Duodenal mucosa (tissue), 2 donors: ENCODE results near the gene MAPT.

ENCODE experiments used
- H3K27ac ChIP-seq: one replicate; pipeline ENCODE4 v1.7.0; 2013; ENCODE audit warnings: low read depth, low read length
- H3K27me3 ChIP-seq, 2 donors: one replicate each; pipeline ENCODE4 v1.7.0; 2013; ENCODE audit warnings: low read length in 2 of 2, control low read depth in 1 of 2; ENCODE audit not compliant: insufficient read depth in 2 of 2, control insufficient read depth in 1 of 2
- H3K36me3 ChIP-seq, 2 donors: one replicate each; pipeline ENCODE4 v1.7.0; 2013; ENCODE audit warnings: low read length in 2 of 2, control low read depth in 1 of 2; ENCODE audit not compliant: insufficient read depth in 2 of 2, control insufficient read depth in 1 of 2
- H3K4me1 ChIP-seq, 2 donors: one replicate each; pipeline ENCODE4 v1.7.0; 2013; ENCODE audit warnings: low read length in 2 of 2, control low read depth in 1 of 2; ENCODE audit not compliant: insufficient read depth in 2 of 2, control insufficient read depth in 1 of 2
- H3K4me3 ChIP-seq, 2 donors: one replicate each; pipeline ENCODE4 v1.7.0; 2013; ENCODE audit warnings: low read length in 2 of 2, low read depth in 1 of 2
- H3K9ac ChIP-seq, 2 donors: one replicate each; pipeline ENCODE4 v1.7.0; 2013; ENCODE audit warnings: low read length in 2 of 2, low read depth in 1 of 2
- H3K9me3 ChIP-seq, 2 donors: one replicate each; pipeline ENCODE4 v1.7.0; 2013; ENCODE audit warnings: low read length in 2 of 2, control low read depth in 1 of 2; ENCODE audit not compliant: control insufficient read depth in 1 of 2

MAPT gene

GRCh38 chr17:45992904-45993303 is 98.5 kb downstream of the MAPT start:
- Histone ChIP-seq H3K4me1 (no peaks in the 10 kb centered on the region), H3K9me3 (no peaks in the 10 kb centered on the region), H3K27ac (no peak overlapping the region), H3K36me3 (no peaks in the 10 kb centered on the region), H3K4me3 (no peak overlapping the region), H3K9ac (no peak overlapping the region), H3K27me3 (no peaks in the 10 kb centered on the region)

DNA sequence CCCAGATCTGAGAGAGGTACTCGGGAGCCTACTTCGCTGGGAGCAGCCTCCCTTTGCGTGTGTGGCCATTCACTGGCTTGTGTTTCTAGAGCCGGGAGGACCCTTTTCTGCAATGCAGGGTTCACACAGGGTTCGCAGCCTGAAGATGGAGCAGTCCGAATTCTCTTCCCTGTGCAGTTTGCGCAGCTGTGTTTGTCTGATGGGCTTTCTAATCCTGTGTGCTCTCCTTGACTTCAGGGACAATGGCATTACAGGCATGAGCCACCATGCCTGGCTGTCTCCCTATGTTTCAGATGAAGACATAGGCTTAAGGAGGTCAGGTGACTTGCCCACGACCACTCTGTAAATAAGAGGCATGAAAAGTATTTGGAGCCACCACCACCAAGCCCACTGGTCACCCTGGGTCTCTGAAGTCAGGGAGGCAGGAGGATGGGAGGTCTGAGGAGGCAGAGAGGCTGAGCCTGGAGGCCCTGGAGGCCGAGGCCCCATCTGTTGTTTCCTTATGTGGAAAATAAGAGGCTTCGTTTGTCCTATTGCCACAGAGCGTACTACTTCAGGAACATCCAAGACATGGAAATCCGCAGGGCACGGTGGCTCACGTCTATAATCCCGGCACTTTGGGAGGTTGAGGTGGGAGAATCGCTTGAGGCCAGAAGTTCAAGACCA is 99.7 kb downstream of the MAPT start:
- Histone ChIP-seq H3K4me1 (no peaks in the 10 kb centered on the region), H3K4me3 (no peak overlapping the region), H3K36me3 (no peaks in the 10 kb centered on the region), H3K9me3 (no peaks in the 10 kb centered on the region), H3K27ac (no peak overlapping the region), H3K9ac (no peak overlapping the region), H3K27me3 (no peaks in the 10 kb centered on the region)

GRCh38 chr17:45994987-45995386 is 100.6 kb downstream of the MAPT start:
- no peaks in the 10 kb centered on the region for H3K27me3 ChIP-seq
- no peak overlapping the region for H3K4me3 ChIP-seq
- H3K36me3 ChIP-seq = no peaks in the 10 kb centered on the region
- H3K27ac ChIP-seq = no peak overlapping the region
- no peaks in the 10 kb centered on the region for H3K4me1 ChIP-seq
- H3K9ac ChIP-seq = no peak overlapping the region
- no peaks in the 10 kb centered on the region for H3K9me3 ChIP-seq

DNA sequence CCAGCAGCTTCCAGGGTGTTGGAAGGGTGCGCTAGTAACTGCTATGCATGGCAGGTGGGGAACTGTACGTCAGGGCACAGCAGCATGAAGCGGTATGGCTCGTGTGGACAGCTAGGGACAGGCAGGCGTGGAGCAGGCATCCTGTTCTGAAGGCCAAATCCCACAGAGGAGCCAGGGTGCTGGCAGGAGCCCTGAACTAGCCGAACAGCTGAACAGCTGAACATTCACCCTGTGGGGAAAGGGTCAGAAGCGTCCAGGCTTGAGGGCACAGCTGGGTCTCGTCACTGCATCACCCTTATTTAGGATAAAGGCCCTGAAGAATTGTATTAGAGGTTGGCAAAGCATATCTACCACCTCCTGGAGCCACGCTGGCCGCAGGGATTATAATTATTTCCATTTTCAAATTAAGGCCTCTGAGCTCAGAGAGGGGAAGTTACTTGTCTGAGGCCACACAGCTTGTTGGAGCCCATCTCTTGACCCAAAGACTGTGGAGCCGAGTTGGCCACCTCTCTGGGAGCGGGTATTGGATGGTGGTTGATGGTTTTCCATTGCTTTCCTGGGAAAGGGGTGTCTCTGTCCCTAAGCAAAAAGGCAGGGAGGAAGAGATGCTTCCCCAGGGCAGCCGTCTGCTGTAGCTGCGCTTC is 101.4 kb downstream of the MAPT start:
- no peaks in the 10 kb centered on the region for H3K4me1 ChIP-seq
- H3K4me3 ChIP-seq = no peak overlapping the region
- H3K9me3 ChIP-seq = no peaks in the 10 kb centered on the region
- H3K9ac ChIP-seq = no peak overlapping the region
- H3K27me3 ChIP-seq = no peaks in the 10 kb centered on the region
- no peaks in the 10 kb centered on the region for H3K36me3 ChIP-seq
- H3K27ac ChIP-seq = no peak overlapping the region

DNA sequence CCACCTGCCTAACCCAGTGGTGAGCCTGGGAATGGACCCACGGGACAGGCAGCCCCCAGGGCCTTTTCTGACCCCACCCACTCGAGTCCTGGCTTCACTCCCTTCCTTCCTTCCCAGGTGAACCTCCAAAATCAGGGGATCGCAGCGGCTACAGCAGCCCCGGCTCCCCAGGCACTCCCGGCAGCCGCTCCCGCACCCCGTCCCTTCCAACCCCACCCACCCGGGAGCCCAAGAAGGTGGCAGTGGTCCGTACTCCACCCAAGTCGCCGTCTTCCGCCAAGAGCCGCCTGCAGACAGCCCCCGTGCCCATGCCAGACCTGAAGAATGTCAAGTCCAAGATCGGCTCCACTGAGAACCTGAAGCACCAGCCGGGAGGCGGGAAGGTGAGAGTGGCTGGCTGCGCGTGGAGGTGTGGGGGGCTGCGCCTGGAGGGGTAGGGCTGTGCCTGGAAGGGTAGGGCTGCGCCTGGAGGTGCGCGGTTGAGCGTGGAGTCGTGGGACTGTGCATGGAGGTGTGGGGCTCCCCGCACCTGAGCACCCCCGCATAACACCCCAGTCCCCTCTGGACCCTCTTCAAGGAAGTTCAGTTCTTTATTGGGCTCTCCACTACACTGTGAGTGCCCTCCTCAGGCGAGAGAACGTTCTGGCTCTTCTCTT is 102.1 kb downstream of the MAPT start:
- H3K4me1 ChIP-seq = no peaks in the 10 kb centered on the region
- H3K9ac ChIP-seq = no peak overlapping the region
- no peaks in the 10 kb centered on the region for H3K36me3 ChIP-seq
- no peak overlapping the region for H3K27ac ChIP-seq
- H3K27me3 ChIP-seq = no peaks in the 10 kb centered on the region
- H3K4me3 ChIP-seq = no peak overlapping the region
- H3K9me3 ChIP-seq = no peaks in the 10 kb centered on the region

DNA sequence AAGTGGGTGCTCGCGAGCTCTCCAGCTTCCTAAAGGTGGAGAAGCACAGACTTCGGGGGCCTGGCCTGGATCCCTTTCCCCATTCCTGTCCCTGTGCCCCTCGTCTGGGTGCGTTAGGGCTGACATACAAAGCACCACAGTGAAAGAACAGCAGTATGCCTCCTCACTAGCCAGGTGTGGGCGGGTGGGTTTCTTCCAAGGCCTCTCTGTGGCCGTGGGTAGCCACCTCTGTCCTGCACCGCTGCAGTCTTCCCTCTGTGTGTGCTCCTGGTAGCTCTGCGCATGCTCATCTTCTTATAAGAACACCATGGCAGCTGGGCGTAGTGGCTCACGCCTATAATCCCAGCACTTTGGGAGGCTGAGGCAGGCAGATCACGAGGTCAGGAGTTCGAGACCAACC is 102.8 kb downstream of the MAPT start:
- Histone ChIP-seq H3K27me3 (no peaks in the 10 kb centered on the region), H3K9me3 (no peaks in the 10 kb centered on the region), H3K4me3 (no peak overlapping the region), H3K27ac (no peak overlapping the region), H3K36me3 (no peaks in the 10 kb centered on the region), H3K4me1 (no peaks in the 10 kb centered on the region), H3K9ac (no peak overlapping the region)

GRCh38 chr17:45997624-45998023 is 103.3 kb downstream of the MAPT start:
- Histone ChIP-seq H3K9ac (no peak overlapping the region), H3K36me3 (no peaks in the 10 kb centered on the region), H3K9me3 (no peaks in the 10 kb centered on the region), H3K4me3 (no peak overlapping the region), H3K27me3 (no peaks in the 10 kb centered on the region), H3K4me1 (peaks cover 0 to under 1% of the 10 kb centered on the region in 2 donors), H3K27ac (no peak overlapping the region)

GRCh38 chr17:45998987-45999899 is 104.9 kb downstream of the MAPT start, which contains the start of gene STH:
Gene STH, plus strand, starts transcription at chr17:45999250. Its CDS starts 30 bp downstream, at chr17:45999280.
- no peak within 1 kb of the TSS for H3K9ac ChIP-seq
- no peak within 1 kb of the TSS for H3K4me3 ChIP-seq
- no peaks in the 10 kb centered on the region for H3K27me3 ChIP-seq
- no peaks in the 10 kb centered on the region for H3K9me3 ChIP-seq
- peaks cover 9 to 17% of the 10 kb centered on the region in 2 donors for H3K4me1 ChIP-seq
- H3K27ac ChIP-seq = no peak within 1 kb of the TSS
- no peaks in the 10 kb centered on the region for H3K36me3 ChIP-seq

DNA sequence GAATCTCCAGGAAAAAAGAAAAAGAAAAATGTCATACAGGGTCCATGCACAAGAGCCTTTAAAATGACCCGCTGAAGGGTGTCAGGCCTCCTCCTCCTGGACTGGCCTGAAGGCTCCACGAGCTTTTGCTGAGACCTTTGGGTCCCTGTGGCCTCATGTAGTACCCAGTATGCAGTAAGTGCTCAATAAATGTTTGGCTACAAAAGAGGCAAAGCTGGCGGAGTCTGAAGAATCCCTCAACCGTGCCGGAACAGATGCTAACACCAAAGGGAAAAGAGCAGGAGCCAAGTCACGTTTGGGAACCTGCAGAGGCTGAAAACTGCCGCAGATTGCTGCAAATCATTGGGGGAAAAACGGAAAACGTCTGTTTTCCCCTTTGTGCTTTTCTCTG is 105.5 kb downstream of the MAPT start:
- no peaks in the 10 kb centered on the region for H3K36me3 ChIP-seq
- no peaks in the 10 kb centered on the region for H3K27me3 ChIP-seq
- no peak overlapping the region for H3K27ac ChIP-seq
- no peak overlapping the region for H3K4me3 ChIP-seq
- H3K9me3 ChIP-seq = no peaks in the 10 kb centered on the region
- no peak overlapping the region for H3K9ac ChIP-seq
- peaks cover 9 to 17% of the 10 kb centered on the region in 2 donors for H3K4me1 ChIP-seq
